Uterus (tissue), 4 donors: ENCODE data around the gene CMKLR1. TPM values are rescaled to one million over a fixed set of nuclear protein-coding genes. Genes with fewer than 3 reads are reported as not detected.
A peak's percentile ranks its signal among the peaks of the same experiment; 100 is the strongest.

ENCODE experiments used
- DNase-seq, 2 donors: peaks; one replicate each; pipeline ENCODE4 v3.0.0-alpha.2; 2019 to 2020
- H3K27ac ChIP-seq, 2 donors: fragments of 200-600 bp; sonication (generic); 1 replicate in 1 of 2; 2 replicates in 1 of 2; pipeline ENCODE4 v1.5.1; 2016 to 2018
- H3K27me3 ChIP-seq, 2 donors: fragments of 200-600 bp; sonication (generic); one replicate each; pipeline ENCODE4 v1.5.1; 2018 to 2019; ENCODE audit warnings: control low read depth in 1 of 2
- H3K36me3 ChIP-seq, 2 donors: fragments of 200-600 bp; sonication (generic); one replicate each; pipeline ENCODE4 v1.5.1; 2019; ENCODE audit warnings: control low read depth in 1 of 2
- H3K4me1 ChIP-seq, 2 donors: fragments of 200-600 bp; sonication (generic); one replicate each; pipeline ENCODE4 v1.5.1; 2018 to 2019; ENCODE audit warnings: control low read depth in 1 of 2
- H3K4me3 ChIP-seq, 2 donors: fragments of 200-600 bp; sonication (generic); 1 replicate in 1 of 2; 2 replicates in 1 of 2; pipeline ENCODE4 v1.5.1; 2018 to 2019; ENCODE audit warnings: mild to moderate bottlenecking in 1 of 2
- H3K9me3 ChIP-seq, 2 donors: fragments of 200-600 bp; sonication (generic); one replicate each; pipeline ENCODE4 v1.5.1; 2019; ENCODE audit warnings: control low read depth in 1 of 2
- CTCF ChIP-seq, 4 experiments: fragments of 200-600 bp in 2 of 4; fragments of 450-650 bp in 2 of 4; sonication (generic) in 2 of 4; IDR thresholded peaks; one replicate each; pipeline ENCODE4 v1.5.1; 2016 to 2019; ENCODE audit warnings: antibody characterized with exemption in 4 of 4, mild to moderate bottlenecking in 2 of 4, moderate library complexity in 1 of 4
- POLR2A ChIP-seq, 2 donors: fragments of 450-650 bp; IDR thresholded peaks; one replicate each; pipeline ENCODE4 v1.6.1; 2016; ENCODE audit warnings: antibody characterized with exemption in 2 of 2, mild to moderate bottlenecking in 1 of 2, moderate library complexity in 1 of 2
- intact Hi-C: fragments of 100-400 bp; cut with DNase I; formaldehyde crosslinking; loops from one replicate; pipeline ENCODE4 v1.15.1; 2023; ENCODE audit warnings: low total_unique reads
- total RNA-seq, 4 donors: library from RNA; depleted of rRNA in 3 of 4; stranded (reverse); fragments of >200 nt in 3 of 4; gene quantifications; one replicate each; pipeline versions ENCODE4 v1.1.0 to v1.2.4, GENCODE V29; 2014 to 2023
- donor health status: DM: yes; HTN: yes; CAD: no.

Gene CMKLR1
- total RNA-seq, 4 donors from 2014 or later, result 8.2 to 27.1 (median 11.5) TPM

GRCh38 chr12:108342985-108343384, 3.9 kb upstream of the CMKLR1 start:
- Histone ChIP-seq H3K4me1 (peaks cover 0 to 9% of the 10 kb centered on the region in 2 donors), H3K27me3 (no peaks in the 10 kb centered on the region), H3K9me3 (no peaks in the 10 kb centered on the region), H3K36me3 (no peaks in the 10 kb centered on the region), H3K27ac (peak overlapping the region in 1 of 2 donors; percentile 44), H3K4me3 (no peak overlapping the region)
- TF ChIP-seq POLR2A (IDR thresholded peaks at IDR 0.05) (no peak), CTCF (IDR thresholded peaks at IDR 0.05) (no peak)
- no peak for DNase-seq
- intact Hi-C loops, result no loop called here

- DNase-seq, result no peak
- Histone ChIP-seq H3K4me1 (peaks cover 0 to 9% of the 10 kb centered on the region in 2 donors), H3K27ac (peak overlapping the region in 1 of 2 donors; percentile 44), H3K4me3 (no peak overlapping the region), H3K36me3 (no peaks in the 10 kb centered on the region), H3K27me3 (no peaks in the 10 kb centered on the region), H3K9me3 (no peaks in the 10 kb centered on the region)
- intact Hi-C loops, result no loop called here
- TF ChIP-seq CTCF (IDR thresholded peaks at IDR 0.05), result no peak
- no peak for TF ChIP-seq POLR2A (IDR thresholded peaks at IDR 0.05)
Measured at GRCh38 chr12:108341854-108342847, 3.0 kb upstream of the CMKLR1 start.

- no peak for DNase-seq
- Histone ChIP-seq H3K27me3 (no peaks in the 10 kb centered on the region), H3K9me3 (no peaks in the 10 kb centered on the region), H3K4me1 (peaks cover 0 to 9% of the 10 kb centered on the region in 2 donors), H3K36me3 (no peaks in the 10 kb centered on the region), H3K27ac (no peak overlapping the region), H3K4me3 (no peak overlapping the region)
- intact Hi-C loops, result no loop called here
- TF ChIP-seq POLR2A (IDR thresholded peaks at IDR 0.05), result no peak
- TF ChIP-seq CTCF (IDR thresholded peaks at IDR 0.05), result no peak
Measured at GRCh38 chr12:108341356-108341755, 2.2 kb upstream of the CMKLR1 start.

GRCh38 chr12:108340037-108340436, 926 bp upstream of the CMKLR1 start:
- peak overlapping the region in 1 of 2 donors; percentile 78 for H3K27ac ChIP-seq
- H3K4me3 ChIP-seq, result no peak overlapping the region
- H3K9me3 ChIP-seq, result no peaks in the 10 kb centered on the region
- H3K4me1 ChIP-seq, result peaks cover 0 to 9% of the 10 kb centered on the region in 2 donors
- H3K36me3 ChIP-seq, result no peaks in the 10 kb centered on the region
- H3K27me3 ChIP-seq, result no peaks in the 10 kb centered on the region
- TF ChIP-seq POLR2A (IDR thresholded peaks at IDR 0.05) (no peak), CTCF (IDR thresholded peaks at IDR 0.05) (no peak)
- intact Hi-C loops, result no loop called here
- DNase-seq, result no peak
